ENCODE results near the gene FAM124A. TPM values are rescaled to one million over a fixed set of nuclear protein-coding genes. Genes with fewer than 3 reads are reported as not detected.

FAM124A gene
- total and polyA plus RNA-seq, 2 of the 8 experiments (the other 6 are each of a cell fraction or from before 2014, with no cell fraction given) = 40.7 to 49.9 TPM

- Histone ChIP-seq H4K20me1 (replicated peaks in 1 of 2; ENCODE audit: control insufficient read depth in 1 of 2, insufficient read depth in 2 of 2, low read length in 2 of 2) (peaks cover 0 to 1% of the 10 kb centered on the region in 2 experiments), H3K9ac (replicated peaks in 1 of 4; ENCODE audit: extremely low read depth in 1 of 4, low read depth in 3 of 4, low read length in 3 of 4) (no peak overlapping the region), H3K14ac (ENCODE audit: insufficient read length) (no peak overlapping the region), H3K23ac (ENCODE audit: insufficient read length) (no peak overlapping the region), H3K23me2 (ENCODE audit: low read depth, low read length) (no peaks in the 10 kb centered on the region), H2BK120ac (replicated peaks; ENCODE audit: low read depth, low read length) (no peak overlapping the region), H4K8ac (ENCODE audit: extremely low read depth, insufficient read depth, low read length) (no peak overlapping the region; the same call in 1 of the 2 replicates), H4K5ac (ENCODE audit: insufficient read length, low read depth, low read length) (no peak overlapping the region), H3K18ac (ENCODE audit: extremely low read depth, low read length) (no peak overlapping the region), H2BK15ac (ENCODE audit: low read length) (no peak overlapping the region), H3K4me3 (ENCODE audit: extremely low read depth in 1 of 4, insufficient read depth in 2 of 4, low read depth in 3 of 4, low read length in 4 of 4) (no peak overlapping the region), H3K4me1 (replicated peaks in 1 of 4; ENCODE audit: control insufficient read depth in 3 of 4, insufficient read depth in 4 of 4, low read length in 3 of 4) (peaks cover 9 to 31% (median 21%) of the 10 kb centered on the region in 4 experiments), H3K79me1 (ENCODE audit: low read depth, low read length) (peaks cover 18% of the 10 kb centered on the region), H2BK5ac (ENCODE audit: low read depth, low read length) (0 out of 2 replicates have a peak overlapping the region, but pooled peaks have one; percentile 19), H3K9me3 (ENCODE audit: insufficient read depth in 2 of 2, low read depth in 1 of 2, low read length in 1 of 2) (no peaks in the 10 kb centered on the region), H3K4me2 (ENCODE audit: insufficient read depth in 1 of 2, low read depth in 2 of 2, low read length in 2 of 2) (no peak overlapping the region), H3K27ac (ENCODE audit: low read depth, low read length) (no peak overlapping the region), H4K91ac (replicated peaks; ENCODE audit: insufficient read length, low read length) (no peak overlapping the region), H3K4ac (replicated peaks; ENCODE audit: insufficient read length, low read depth, low read length) (no peak overlapping the region), H3K27me3 (replicated peaks in 1 of 4; ENCODE audit: control insufficient read depth in 3 of 4, extremely low read depth in 1 of 4, insufficient read depth in 3 of 4, low read length in 3 of 4) (no peaks in the 10 kb centered on the region), H2BK12ac (ENCODE audit: low read depth, low read length) (no peak overlapping the region), H3K79me2 (ENCODE audit: control insufficient read depth in 1 of 2, insufficient read depth in 2 of 2, low read length in 2 of 2) (peaks cover 2 to 71% of the 10 kb centered on the region in 2 experiments; a peak in 3 of 4 replicates), H3K56ac (replicated peaks; ENCODE audit: insufficient read length, low read depth, low read length) (no peak overlapping the region), H3K36me3 (ENCODE audit: control insufficient read depth in 2 of 4, insufficient read depth in 4 of 4, low read length in 3 of 4) (peaks cover 11 to 56% (median 29%) of the 10 kb centered on the region in 4 experiments), H2AFZ (ENCODE audit: low read length) (no peak overlapping the region), H2BK20ac (ENCODE audit: low read length) (no peak overlapping the region), H2AK5ac (ENCODE audit: low read depth, low read length) (no peak overlapping the region)
- TF ChIP-seq TCF12 (IDR thresholded peaks at IDR 0.05; ENCODE audit: low read depth, low read length) = no peak
- no peak for TF ChIP-seq SIN3A (conservative IDR thresholded peaks at IDR 0.05 in 1 of 2, IDR thresholded peaks at IDR 0.05 in 1 of 2; ENCODE audit: low read depth in 1 of 2, low read length in 2 of 2)
- TF ChIP-seq CEBPB (IDR thresholded peaks at IDR 0.05; ENCODE audit: low read depth, low read length) = no peak
- TF ChIP-seq TAF1 (IDR thresholded peaks at IDR 0.05; ENCODE audit: low read depth, low read length) = no peak
- no peak for TF ChIP-seq PHF8 (conservative IDR thresholded peaks at IDR 0.05; ENCODE audit: low read depth, low read length)
- no peak for TF ChIP-seq HDAC2 (IDR thresholded peaks at IDR 0.05; ENCODE audit: borderline replicate concordance in 1 of 2, low read depth in 2 of 2, low read length in 2 of 2)
- no peak for TF ChIP-seq E2F6 (IDR thresholded peaks at IDR 0.05)
- POLR2A ChIA-PET (ENCODE audit: partially characterized antibody) = interaction anchor here (1.1 to 1.8 kb wide), 6 partner anchors 9 to 76 kb away, joined by 3 to 10 read pairs (median 3); no protein-coding TSS in a partner anchor
- 92% methylated on average over 31 of the region's 31 CpGs; no CpG with 5 or more reads in 1 of the 2 experiments for WGBS, 2 experiments (ENCODE audit: extremely low coverage in 1 of 2, insufficient coverage in 1 of 2, insufficient read length in 1 of 2, insufficient replicate concordance in 2 of 2, low coverage in 1 of 2, low lambda C conversion rate in 2 of 2, missing lambda C conversion rate in 1 of 2)
- CTCF ChIA-PET (ENCODE audit: partially characterized antibody) = interaction anchor here (0.6 to 5.7 kb wide), 13 partner anchors 9 to 126 kb away, joined by 3 to 56 read pairs (median 4); no protein-coding TSS in a partner anchor
- no peak for DNase-seq (ENCODE audit: low read depth in 1 of 2, low spot score in 2 of 2)
- FAIRE-seq = no peak
These were observed 29.3 kb downstream of the FAM124A start for GRCh38 chr13:51251480-51251879.

All from H1 (cell line).